HG03378 (cell line): ENCODE results near the gene ATF6.

Experiments
- ATAC-seq: cut with Tn5 transposase; IDR thresholded peaks from one replicate; pipeline ENCODE4 v1.9.1; 2021; ENCODE audit warnings: mild to moderate bottlenecking, moderate library complexity; ENCODE audit not compliant: unreplicated experiment

Gene ATF6

GRCh38 chr1:161993576-161993975, 227.5 kb downstream of the ATF6 start:
- ATAC-seq: no peak

GRCh38 chr1:161994175-161994668, 228.1 kb downstream of the ATF6 start:
- no peak for ATAC-seq

- ATAC-seq: no peak
Measured at GRCh38 chr1:161997152-161997551, 231.0 kb downstream of the ATF6 start.

DNA sequence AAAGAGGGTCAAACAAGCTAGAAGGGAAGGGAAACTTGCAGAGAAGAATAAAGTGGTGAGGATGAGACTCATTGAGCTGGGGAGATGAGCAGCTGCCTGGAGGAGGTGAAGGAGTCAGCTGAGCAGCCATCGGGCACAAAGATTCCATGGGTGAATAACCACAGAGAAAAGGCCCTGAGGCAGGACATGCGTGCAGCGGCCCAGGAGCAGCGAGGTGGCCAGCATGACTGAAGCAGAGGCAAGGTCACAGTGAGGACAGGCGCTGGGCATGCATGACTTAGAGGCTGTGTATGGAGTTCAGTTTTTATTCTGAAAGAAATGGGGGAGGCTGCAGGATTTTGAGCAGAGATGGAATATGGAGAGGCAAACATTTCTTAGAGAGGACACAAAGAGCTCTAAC, 232.7 kb downstream of the ATF6 start:
- ATAC-seq: no peak

- no peak for ATAC-seq
Measured at GRCh38 chr1:161999301-162000052, 233.4 kb downstream of the ATF6 start.

- ATAC-seq: no peak
Measured at GRCh38 chr1:162000053-162000420, 233.9 kb downstream of the ATF6 start.

DNA sequence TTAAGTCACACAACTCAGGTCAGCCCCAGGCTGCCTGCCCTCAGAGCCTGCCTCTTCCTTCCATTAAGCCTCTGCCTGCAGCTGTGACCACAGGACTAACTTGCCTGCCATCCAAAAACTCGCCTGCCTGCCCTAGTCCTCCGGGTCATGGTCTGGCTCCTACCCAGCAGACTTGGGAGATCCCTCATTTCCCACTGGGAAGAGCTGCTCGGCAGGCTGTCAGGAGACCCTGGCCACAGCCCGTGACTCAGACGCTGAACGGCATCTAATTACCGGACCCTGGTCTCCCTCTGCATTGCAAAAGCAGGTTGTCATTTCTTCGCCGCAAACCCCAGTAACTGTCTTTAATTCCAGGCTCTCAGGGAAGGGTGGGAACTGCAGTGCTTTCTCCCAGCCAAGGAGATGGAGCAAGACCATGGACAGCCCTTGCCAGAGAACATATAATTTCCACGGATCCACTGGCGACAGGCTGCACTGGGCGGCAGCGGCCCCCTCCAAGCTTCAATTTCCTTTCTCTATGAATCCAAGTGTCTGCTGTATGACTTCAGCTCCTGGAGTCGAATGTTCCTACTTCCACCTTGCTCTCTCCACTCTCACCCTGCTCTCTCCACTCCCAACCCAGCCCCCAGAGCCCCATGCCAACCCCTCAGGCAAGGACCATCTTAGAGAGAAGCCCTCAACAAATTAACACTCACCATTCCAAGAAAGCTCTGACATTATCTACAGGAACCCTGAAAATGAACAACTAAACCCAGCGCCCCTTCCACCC, 237.1 kb downstream of the ATF6 start:
- ATAC-seq: no peak

DNA sequence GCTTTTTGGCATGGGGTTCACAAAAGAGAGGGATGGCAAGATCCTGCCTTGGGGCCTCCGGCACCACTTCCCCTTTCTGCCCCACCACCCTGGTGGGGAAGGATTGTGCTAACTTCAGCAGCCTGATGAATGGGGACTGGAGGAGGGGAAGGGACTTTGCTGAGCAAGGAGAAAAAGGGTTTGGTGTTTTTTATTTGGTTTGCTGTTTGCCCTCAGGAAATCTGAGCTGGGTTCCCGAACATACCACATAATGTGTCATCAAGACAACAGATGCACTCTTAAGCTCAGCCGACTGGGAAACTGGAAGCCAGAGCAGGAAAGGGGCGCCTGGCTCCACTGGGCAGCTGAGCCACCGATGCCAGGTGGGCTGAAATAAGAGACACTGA, 237.7 kb downstream of the ATF6 start:
- no peak for ATAC-seq

GRCh38 chr1:162004441-162004950, 238.4 kb downstream of the ATF6 start:
- ATAC-seq: no peak

DNA sequence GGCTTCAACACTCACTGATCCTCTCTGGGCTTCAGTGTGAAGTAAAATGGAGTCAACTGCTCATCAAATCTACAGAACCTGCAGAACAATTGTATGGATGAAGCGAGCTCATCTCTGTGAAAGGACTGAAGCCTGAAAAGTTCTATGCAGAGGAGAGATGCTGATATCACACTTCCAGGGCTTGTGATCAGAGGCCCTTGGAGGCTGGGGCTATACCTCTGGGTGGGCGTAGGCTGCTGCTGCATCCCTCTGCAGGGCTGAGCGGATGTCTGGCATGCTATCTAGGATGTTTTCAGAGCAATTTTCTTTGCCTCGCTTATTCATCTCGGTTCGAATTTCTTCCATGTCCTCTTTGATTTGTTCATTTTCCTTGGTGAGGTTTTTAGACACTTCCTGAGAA, 240.0 kb downstream of the ATF6 start:
- ATAC-seq: no peak

GRCh38 chr1:162007466-162007865, 241.3 kb downstream of the ATF6 start:
- no peak for ATAC-seq

- no peak for ATAC-seq
Measured at GRCh38 chr1:162008799-162009198, 242.7 kb downstream of the ATF6 start.

DNA sequence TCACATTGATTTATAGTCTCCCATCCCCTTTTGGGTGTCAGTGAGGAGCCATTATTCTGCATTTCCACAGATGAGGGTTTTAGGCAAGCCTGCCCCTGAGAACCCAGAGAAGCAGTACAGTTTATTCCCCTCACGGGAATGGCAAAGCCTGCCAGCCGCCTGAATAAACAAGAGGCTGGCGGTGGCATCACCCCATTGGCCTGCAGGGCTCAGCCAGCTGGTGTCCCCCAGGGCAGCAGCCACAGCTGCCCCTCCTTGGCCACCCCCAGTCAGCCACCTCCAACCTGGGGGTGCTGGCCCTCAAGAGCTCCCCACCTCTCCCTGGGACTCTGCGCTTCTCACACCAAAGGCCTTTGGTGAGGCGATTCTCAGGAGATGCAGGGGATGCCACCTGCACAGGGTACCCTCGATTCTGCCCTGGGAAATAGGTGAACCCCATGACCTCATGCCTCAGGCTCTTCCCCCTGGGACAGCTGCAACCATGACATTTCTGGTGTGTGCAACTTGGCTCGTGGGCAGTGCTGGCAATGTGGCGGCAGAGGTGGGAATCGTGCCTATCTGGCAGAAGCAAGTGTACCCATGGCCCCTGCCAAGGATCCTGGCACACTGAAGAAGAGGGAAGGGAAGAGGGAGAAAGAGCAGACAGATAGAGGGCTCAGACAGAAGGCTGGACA, 243.5 kb downstream of the ATF6 start:
- ATAC-seq: no peak

DNA sequence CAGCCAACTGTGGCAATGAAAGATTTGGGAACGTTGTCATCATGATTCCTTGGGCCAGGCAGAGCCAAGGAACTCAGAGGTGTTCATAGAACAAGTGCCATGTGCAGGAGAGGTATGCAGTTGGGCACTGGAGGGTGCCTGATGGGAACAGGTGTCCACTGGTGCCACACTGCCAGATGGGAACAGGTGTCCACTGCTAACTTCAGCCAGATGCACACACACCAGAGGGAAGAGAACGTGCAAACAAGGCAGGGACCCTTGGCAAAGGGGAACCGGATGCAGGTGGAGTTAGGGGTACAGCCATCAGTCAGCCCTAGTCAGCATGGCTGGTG, 244.0 kb downstream of the ATF6 start:
- no peak for ATAC-seq

DNA sequence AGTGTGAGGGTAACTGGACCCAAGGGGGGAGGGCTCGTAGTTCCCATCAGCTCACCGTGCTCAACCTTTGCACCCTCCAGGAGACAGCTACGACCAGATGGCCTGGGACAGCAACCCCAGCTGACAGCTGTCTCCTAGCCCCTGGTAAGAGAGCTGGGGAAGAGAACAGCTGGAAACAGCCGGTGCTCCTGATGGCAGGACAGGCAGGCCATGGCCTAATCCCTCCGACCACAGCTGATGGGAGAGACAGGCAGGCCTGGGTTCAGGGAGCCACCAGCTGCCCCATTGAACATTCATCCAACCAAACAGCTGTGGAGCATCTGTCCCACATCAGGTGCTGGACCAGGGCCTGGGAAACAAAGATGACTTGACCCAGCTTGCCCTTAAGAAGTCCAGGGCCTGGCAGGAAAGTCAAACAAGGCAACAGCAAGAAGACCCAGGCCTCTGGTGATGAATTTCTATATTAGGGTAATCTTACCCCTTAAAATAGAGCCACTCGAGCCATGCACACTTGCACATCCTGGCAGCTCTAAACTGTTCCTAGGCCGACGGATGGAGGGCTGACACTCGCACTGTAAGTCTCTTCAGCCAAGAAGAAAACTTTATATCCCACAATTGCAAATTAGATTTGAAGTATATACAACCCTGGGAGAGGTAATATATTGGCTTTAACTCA, 245.4 kb downstream of the ATF6 start:
- ATAC-seq: no peak

DNA sequence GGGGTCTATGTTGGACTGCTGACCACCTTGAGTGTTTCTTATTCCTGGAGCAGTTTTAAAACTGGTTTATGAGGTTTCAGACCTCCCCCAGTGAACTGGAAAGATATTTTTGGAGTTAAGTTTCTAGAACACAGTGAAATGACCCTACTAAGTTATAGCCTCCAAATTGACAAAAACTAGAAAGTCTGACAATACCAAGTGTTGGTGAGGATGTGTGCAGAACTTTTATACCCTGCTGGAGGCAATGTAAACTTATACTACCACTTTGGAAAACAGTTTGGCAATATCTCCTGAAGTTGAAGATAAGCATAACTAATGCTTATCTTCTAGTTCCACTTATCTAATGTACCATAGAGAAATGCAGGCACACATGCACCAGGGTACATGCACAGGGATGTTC, 247.2 kb downstream of the ATF6 start:
- ATAC-seq: no peak
